HG03439 (cell line): ENCODE results near the gene CEBPA.
"Not testable (repeated sequence)": the region's sequence is repeated elsewhere in the genome, so short reads cannot be mapped to it uniquely, and the experiment has no call there.

Experiments
- ATAC-seq: cut with Tn5 transposase; IDR thresholded peaks from one replicate; pipeline ENCODE4 v1.9.1; 2021; ENCODE audit warnings: mild to moderate bottlenecking, moderate library complexity; ENCODE audit not compliant: unreplicated experiment

Gene CEBPA

GRCh38 chr19:33325920-33326319 lies 23.6 kb upstream of the CEBPA start:
- no peak for ATAC-seq

- no peak for ATAC-seq
Measured at GRCh38 chr19:33324628-33325027, 22.3 kb upstream of the CEBPA start.

GRCh38 chr19:33323093-33323820 lies 20.9 kb upstream of the CEBPA start:
- no peak for ATAC-seq

- ATAC-seq, result no peak
Measured at GRCh38 chr19:33320636-33321035, 18.3 kb upstream of the CEBPA start.

- not testable (repeated sequence) for ATAC-seq
Measured at GRCh38 chr19:33317991-33318390, 15.7 kb upstream of the CEBPA start.

- ATAC-seq, result no peak
Measured at GRCh38 chr19:33317517-33317916, 15.2 kb upstream of the CEBPA start.

- no peak for ATAC-seq
Measured at GRCh38 chr19:33316541-33317264, 14.4 kb upstream of the CEBPA start.

- ATAC-seq, result not testable (repeated sequence)
Measured at GRCh38 chr19:33312808-33313207, 10.5 kb upstream of the CEBPA start.

GRCh38 chr19:33312065-33312464 lies 9.7 kb upstream of the CEBPA start:
- ATAC-seq, result no peak

- ATAC-seq, result no peak
Measured at GRCh38 chr19:33311326-33311682, 9.0 kb upstream of the CEBPA start.

GRCh38 chr19:33310606-33311325 lies 8.4 kb upstream of the CEBPA start:
- ATAC-seq, result no peak

GRCh38 chr19:33309826-33310225 lies 7.5 kb upstream of the CEBPA start:
- no peak for ATAC-seq

GRCh38 chr19:33306853-33307792 lies 4.8 kb upstream of the CEBPA start:
- ATAC-seq, result no peak

- ATAC-seq, result no peak
Measured at GRCh38 chr19:33306191-33306590, 3.9 kb upstream of the CEBPA start.

- no peak for ATAC-seq
Measured at GRCh38 chr19:33304760-33305647, 2.7 kb upstream of the CEBPA start.

- no peak for ATAC-seq
Measured at GRCh38 chr19:33304371-33304759, 2.0 kb upstream of the CEBPA start.

GRCh38 chr19:33303791-33304345 lies 1.5 kb upstream of the CEBPA start:
- ATAC-seq, result no peak

GRCh38 chr19:33302974-33303790 lies 848 bp upstream of the CEBPA start:
- ATAC-seq, result no peak

GRCh38 chr19:33301900-33302174 lies 497 bp downstream of the CEBPA start:
- ATAC-seq, result no peak
